ENCODE results near the gene EIF4ENIF1. TPM values are rescaled to one million over a fixed set of nuclear protein-coding genes. Genes with fewer than 3 reads are reported as not detected.

Gene EIF4ENIF1
- total RNA-seq, 1 experiment from 2014 or later: 36.3 TPM

- no peak overlapping the region for H3K14ac ChIP-seq (ENCODE audit: insufficient read depth, low read length)
- H2BK20ac ChIP-seq (ENCODE audit: low read depth, low read length, poor library complexity, severe bottlenecking): no peak overlapping the region
- no peak overlapping the region for H2AK5ac ChIP-seq (ENCODE audit: insufficient read length, low read length)
- H2AFZ ChIP-seq (ENCODE audit: low read length): no peak overlapping the region
- H3K4me1 Mint-ChIP-seq: peaks cover 7 to 10% of the 10 kb centered on the region in 2 experiments
- no peaks in the 10 kb centered on the region; the same call in 1 of the 2 replicates for H3K27me3 Mint-ChIP-seq (ENCODE audit: low read depth)
- no peak overlapping the region for H3K56ac ChIP-seq (ENCODE audit: insufficient read length, low read depth, low read length)
- no peaks in the 10 kb centered on the region for H3K27me3 ChIP-seq (ENCODE audit: insufficient read depth, low read length)
- H3K79me1 ChIP-seq (ENCODE audit: insufficient read depth, low read depth, low read length, poor library complexity, severe bottlenecking): no peaks in the 10 kb centered on the region
- no peak overlapping the region for H2BK120ac ChIP-seq (ENCODE audit: low read depth, low read length, poor library complexity, severe bottlenecking)
- no peaks in the 10 kb centered on the region for H4K20me1 ChIP-seq (ENCODE audit: control insufficient read depth, insufficient read depth, insufficient read length)
- no peak overlapping the region for H3K4ac ChIP-seq (ENCODE audit: low read depth, low read length)
- TF ChIP-seq CTCF (conservative IDR thresholded peaks at IDR 0.05): no peak
- no peak overlapping the region for H2BK15ac ChIP-seq (ENCODE audit: low read depth, low read length)
- H3K23me2 ChIP-seq (ENCODE audit: insufficient read length, low read depth, low read length, poor library complexity, severe bottlenecking): no peaks in the 10 kb centered on the region
- no peaks in the 10 kb centered on the region for H3K79me2 ChIP-seq (ENCODE audit: insufficient read depth, low read length)
- no peak for DNase-seq
- WGBS (ENCODE audit: extremely low coverage, insufficient read length, low lambda C conversion rate): no CpG with 5 or more reads among the region's 7 CpGs
- H3K9me3 Mint-ChIP-seq: no peaks in the 10 kb centered on the region
- H2BK5ac ChIP-seq (ENCODE audit: insufficient read length, low read length): no peak overlapping the region
- no peak overlapping the region for H2BK12ac ChIP-seq (ENCODE audit: insufficient read length, low read depth, low read length)
- no peak overlapping the region for H3K18ac ChIP-seq (ENCODE audit: insufficient read length, low read depth, low read length)
- H4K5ac ChIP-seq (ENCODE audit: insufficient read length, low read depth, low read length): no peak overlapping the region
- H3K9me3 ChIP-seq (ENCODE audit: control insufficient read depth, low read depth, low read length): no peaks in the 10 kb centered on the region
- H3T11ph ChIP-seq (ENCODE audit: low read length): no peak overlapping the region
- no peak overlapping the region for H3K23ac ChIP-seq (ENCODE audit: insufficient read length, low read depth, low read length)
- no peaks in the 10 kb centered on the region for H3K4me1 ChIP-seq (ENCODE audit: insufficient read depth, low read length)
- no peak overlapping the region for H3K4me2 ChIP-seq (ENCODE audit: insufficient read depth, insufficient read length, low read length)
- no peak overlapping the region for H3K27ac ChIP-seq (ENCODE audit: insufficient read length, low read depth, low read length)
- no peak overlapping the region for H4K91ac ChIP-seq (ENCODE audit: insufficient read length, low read depth, low read length)
- H4K8ac ChIP-seq (replicated peaks; ENCODE audit: insufficient read length, low read depth, low read length): no peak overlapping the region
- no peak overlapping the region for H3K4me3 Mint-ChIP-seq
- H3K27ac Mint-ChIP-seq: no peak overlapping the region; a peak in 1 of 7 replicates
- H3K36me3 Mint-ChIP-seq (ENCODE audit: insufficient read depth in 1 of 3, low read depth in 3 of 3): peaks cover 8 to 64% (median 45%) of the 10 kb centered on the region in 3 experiments; a peak in 6 of 7 replicates
- H3K9ac ChIP-seq (ENCODE audit: extremely low read depth, insufficient read length, low read length): no peak overlapping the region
These were observed 46.1 kb downstream of the EIF4ENIF1 start for GRCh38 chr22:31443516-31443915.

Data from H9 (cell line).